HG03558 (cell line): ENCODE data around the gene ARIH2.

Experiments
- ATAC-seq: cut with Tn5 transposase; IDR thresholded peaks from one replicate; pipeline ENCODE4 v1.9.1; 2021; ENCODE audit warnings: moderate number of reproducible peaks; ENCODE audit not compliant: unreplicated experiment; ENCODE audit errors: extremely low read depth

ARIH2 gene

DNA sequence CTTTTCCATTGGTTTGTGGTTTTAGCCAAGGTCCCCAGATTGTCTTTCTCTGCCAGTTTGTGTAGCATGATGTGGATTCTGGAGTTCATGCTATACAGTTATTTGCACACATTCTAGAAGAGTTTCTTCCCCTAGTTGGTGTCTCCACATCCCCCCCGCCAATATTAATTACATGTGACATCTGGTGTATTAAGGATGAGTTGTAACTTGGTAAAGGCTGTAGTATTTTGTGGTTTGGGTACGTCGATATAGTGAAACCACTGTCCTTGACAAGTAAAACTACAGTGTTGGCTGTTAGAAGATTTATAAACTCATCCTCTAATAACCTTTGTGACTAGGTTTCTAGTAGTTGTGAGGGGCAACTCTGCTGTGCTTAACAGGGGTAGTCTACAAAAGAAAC, 47.7 kb downstream of the ARIH2 start:
- ATAC-seq: no peak

DNA sequence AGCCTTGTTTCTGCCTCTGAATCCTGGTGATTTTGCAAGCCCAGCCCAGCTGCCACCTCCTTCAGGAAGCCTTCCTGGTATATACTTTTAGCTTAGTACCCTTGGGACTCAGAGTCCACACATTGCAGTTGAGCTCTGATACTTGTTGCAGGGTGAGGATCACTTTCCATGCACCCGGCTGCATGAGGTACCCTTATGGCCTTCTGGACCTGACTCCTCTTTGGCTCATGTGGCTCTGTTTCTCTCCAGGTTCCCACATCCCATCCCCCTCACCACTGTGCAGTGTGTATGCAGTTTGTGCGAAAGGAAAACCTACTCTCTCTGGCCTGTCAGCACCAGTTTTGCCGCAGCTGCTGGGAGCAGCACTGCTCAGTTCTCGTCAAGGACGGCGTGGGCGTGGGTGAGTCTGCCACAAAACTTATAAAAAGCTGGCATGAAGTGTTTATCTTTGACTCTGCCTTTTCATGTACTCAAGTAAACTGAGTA, 48.3 kb downstream of the ARIH2 start:
- ATAC-seq: no peak

DNA sequence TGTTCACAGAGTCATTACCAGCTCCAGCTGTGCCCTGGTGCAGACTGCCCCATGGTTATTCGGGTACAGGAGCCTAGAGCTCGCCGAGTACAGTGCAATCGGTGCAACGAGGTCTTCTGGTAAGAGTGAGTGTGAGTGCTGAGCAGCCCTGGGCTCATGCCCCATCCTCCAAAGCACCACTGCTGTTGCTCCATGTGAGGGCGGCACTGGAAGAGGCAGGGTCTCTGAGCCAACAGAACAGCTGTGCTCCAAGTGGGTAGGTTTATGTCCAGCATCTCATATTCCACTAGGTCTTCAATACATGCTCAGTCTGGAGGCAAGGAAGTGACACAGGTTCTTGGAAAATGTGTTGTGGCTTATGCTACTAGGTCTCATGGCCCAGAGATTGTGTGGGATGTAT, 51.9 kb downstream of the ARIH2 start:
- ATAC-seq: no peak

DNA sequence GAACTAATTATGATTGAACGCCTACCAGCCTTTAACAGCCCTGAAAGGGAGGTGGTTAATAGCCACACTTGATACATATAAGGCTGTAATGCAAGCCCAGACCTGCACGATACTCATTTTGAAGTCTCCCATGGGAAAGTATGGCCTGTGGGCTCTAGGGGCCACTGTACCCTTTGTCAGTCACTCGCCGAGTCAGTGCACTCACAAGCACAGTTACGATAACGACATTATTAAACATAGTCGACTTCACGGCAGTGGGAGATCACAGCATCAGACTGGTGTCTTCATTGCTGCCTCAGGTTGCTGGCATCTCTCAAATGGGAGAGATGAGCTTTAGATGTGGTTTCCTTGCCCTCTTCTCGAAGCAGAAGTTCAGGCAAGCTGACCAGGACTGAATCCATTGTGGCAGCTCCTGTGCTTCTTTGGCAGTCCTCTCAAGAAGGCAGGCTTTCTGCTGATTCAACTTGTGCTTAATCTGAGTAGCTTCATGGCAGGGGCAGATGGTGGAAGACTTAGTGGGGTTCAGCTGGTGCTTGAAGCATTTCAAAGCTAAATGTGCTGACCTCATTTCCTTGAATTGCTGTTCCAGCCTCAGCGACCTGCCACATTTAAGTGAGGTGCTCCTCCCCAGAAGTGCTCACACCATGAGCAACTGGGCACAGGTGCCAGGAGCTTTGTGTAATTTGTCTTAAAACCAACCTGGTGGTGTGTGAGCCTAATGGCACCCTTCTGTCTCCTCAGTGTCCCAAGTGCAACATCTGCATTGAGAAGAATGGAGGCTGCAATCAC, 55.6 kb downstream of the ARIH2 start:
- ATAC-seq: no peak

DNA sequence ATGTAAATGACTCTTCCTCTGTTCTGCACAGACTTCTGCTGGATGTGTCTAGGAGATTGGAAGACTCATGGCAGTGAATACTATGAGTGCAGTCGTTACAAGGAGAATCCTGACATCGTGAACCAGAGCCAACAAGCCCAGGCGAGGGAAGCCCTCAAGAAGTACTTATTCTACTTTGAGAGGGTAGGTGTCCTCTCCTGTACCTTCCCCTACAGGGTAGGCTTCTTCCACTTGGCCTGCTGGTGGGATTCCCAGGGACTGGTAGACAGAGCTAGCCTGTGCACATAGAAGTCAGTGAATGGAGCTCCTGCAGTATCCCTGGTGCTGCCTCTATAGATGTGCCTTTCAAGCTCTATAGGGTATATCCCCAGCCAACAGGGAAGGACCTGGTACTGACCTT, 60.8 kb downstream of the ARIH2 start:
- no peak for ATAC-seq

DNA sequence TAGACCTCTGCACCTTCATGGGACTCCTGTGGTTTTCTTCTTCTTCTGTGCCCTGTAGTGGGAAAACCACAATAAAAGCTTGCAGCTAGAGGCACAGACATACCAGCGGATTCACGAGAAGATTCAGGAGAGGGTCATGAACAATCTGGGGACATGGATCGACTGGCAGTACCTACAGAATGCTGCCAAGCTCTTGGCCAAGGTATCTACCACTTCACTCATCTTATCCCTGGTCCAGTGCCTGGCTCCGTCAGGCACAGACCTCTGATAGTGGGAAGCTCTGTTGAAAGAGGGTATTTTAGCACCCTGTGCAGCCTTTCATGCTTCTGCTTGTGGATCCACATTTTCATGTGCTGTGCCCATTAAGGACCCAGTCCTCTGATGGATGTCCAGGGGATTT, 61.7 kb downstream of the ARIH2 start:
- no peak for ATAC-seq

DNA sequence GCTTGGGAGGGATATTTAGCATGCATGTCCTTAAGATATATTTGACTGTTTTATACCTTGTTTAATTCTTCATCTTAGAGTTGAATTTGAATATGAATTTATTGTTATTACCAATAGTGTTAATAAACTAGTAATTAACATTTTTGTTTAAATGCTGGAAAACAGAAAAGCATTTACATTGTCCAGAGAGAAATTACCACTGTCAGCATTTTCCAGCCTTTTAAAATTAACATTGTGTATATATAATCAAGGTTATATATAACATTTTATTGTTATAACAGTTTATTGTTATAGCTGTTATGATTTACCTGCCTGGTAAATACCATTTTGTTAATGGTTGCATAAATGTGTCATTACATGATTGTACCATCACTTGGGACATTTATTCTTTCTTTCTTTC, 63.4 kb downstream of the ARIH2 start:
- no peak for ATAC-seq

DNA sequence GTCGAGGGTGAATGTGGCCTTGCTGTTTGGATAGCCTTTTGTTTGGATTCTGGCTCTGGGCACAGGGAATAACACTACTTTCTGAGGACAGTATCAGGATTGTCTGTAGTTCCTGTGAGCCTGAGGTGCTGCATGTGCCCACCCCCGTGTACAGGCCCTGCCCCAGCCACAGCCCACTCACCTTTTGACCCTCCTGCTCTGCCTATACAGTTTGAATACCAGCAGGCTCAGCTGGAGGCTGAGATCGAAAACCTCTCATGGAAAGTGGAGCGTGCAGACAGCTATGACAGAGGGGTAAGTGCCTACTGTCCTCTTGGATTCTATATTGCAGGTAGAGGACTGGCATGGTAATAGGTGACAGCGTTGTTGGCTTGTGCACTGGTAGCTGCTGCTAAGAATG, 64.0 kb downstream of the ARIH2 start:
- ATAC-seq: no peak

DNA sequence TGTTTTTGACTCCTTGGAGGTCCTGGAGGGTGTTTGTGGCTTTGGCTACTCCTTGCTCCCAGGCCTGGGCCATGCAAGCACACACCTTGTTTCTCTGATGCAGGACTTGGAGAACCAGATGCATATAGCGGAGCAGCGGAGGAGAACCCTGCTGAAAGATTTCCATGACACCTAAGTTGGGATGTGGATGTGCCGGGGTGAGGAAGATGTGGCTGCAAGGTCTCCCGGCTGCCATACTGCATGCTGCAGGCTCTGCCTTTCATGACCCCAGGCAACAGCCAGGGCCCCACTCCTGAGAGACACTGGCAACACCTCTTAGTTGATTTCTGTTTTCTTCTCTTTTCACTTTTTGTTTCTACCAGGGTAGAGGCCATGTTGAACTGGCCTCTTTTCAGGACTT, 64.5 kb downstream of the ARIH2 start:
- ATAC-seq: no peak

DNA sequence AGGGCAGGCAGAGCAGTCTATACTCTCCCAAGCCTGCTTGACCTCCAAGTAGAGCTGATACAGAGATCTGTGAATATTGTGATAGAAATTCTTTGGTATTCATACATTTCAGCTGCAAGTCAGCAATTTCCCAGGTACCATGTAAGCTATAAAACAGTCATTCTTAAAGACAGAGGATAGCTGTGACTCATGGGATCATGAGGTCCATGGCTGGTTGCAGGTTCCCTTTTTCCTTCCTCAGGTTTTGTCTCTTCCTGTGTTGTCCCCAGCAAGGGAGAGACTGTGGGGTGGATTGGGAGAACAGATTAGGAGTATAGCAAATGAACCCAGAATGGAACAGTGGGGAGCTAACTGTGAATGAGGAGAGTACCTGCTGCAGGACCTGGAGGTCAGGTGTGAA, 66.0 kb downstream of the ARIH2 start:
- no peak for ATAC-seq

DNA sequence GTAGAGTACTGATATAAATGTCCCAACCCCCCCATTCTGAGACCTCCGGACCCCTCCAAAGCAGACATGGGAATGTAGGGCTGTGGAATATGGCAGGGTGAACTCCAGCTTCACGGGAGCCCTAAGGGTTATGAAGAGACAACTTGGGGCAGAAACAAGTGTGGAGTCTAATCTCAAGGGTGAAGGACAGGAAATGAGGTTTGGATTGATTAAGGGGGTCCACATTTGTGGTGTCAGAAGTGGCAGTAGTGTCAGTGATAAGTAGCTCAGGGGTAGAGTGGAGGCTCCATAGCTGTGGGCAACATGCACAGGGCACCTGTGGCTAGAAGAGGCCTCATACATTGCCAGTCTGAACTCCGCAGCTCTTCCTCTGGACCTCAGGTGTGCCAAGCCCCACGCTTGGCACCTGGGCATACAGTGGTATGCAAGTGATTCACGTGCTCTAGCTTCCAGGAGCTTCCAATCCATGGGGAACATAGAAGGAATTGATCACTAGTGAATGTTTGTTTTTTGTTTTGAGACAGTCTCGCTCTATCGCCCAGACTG, 67.3 kb downstream of the ARIH2 start:
- no peak for ATAC-seq

DNA sequence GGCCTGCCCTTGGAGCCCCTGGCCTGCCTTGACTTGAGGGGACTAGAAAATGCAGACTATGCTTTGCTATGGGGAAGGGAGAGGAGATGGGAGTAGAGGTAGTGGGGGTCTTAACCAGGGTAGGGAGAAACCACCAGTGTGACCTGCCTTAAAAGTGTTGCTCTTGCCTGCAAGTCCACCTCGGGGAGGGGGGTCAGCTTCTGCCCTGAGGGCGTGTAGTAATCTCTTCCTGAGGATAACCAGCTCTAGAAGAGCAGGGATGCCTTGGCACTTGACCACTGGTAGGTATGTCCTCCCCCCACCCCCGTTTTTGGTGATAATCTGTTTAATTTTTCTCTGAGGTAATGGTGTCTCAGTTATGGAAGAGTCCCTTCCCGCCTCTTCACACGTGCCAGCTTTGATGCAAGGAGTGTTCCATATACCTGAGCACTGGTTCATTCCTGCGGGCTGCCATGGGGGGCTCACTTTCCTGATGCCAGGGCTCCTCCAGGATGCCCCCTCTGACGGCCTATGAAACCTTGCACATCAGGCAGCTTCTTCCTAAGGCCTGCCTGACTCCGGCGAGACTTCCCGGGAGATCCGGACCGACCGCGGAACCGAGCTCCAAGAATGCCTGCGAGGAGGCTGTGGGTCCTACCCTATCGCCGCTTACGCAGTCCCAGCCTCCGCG, 70.6 kb downstream of the ARIH2 start:
- ATAC-seq: no peak

DNA sequence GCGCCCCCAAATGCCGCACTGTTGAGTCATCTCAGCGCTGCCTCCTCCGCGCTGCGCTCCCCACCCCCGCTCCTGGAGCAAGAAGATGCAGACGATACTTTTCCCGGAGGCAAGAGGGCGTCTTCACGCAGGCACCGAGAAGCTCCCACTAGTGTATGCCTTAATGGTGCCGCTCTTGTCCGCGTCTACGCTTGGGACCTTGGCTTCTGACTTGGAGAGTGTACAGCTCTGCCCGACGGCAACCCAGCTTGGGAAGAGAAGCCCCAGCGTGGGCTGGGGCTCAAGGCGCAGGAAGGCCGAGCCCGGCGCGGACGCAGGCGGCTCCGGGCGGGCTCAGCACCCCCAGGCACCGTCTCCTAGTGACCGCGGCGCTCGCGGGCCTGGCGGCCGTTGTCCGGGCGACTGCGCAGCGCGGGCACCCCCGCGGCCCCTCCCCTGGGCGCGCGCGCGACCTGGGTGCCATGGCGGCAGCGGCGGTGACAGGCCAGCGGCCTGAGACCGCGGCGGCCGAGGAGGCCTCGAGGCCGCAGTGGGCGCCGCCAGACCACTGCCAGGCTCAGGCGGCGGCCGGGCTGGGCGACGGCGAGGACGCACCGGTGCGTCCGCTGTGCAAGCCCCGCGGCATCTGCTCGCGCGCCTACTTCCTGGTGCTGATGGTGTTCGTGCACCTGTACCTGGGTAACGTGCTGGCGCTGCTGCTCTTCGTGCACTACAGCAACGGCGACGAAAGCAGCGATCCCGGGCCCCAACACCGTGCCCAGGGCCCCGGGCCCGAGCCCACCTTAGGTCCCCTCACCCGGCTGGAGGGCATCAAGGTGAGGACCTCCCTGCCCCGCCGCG, 71.4 kb downstream of the ARIH2 start, which contains the start of gene P4HTM:
P4HTM (plus strand) TSS at position 446 of the 840 bp plus-strand sequence; CDS start at position 462, 16 bp downstream.
- ATAC-seq: peak; percentile 42

DNA sequence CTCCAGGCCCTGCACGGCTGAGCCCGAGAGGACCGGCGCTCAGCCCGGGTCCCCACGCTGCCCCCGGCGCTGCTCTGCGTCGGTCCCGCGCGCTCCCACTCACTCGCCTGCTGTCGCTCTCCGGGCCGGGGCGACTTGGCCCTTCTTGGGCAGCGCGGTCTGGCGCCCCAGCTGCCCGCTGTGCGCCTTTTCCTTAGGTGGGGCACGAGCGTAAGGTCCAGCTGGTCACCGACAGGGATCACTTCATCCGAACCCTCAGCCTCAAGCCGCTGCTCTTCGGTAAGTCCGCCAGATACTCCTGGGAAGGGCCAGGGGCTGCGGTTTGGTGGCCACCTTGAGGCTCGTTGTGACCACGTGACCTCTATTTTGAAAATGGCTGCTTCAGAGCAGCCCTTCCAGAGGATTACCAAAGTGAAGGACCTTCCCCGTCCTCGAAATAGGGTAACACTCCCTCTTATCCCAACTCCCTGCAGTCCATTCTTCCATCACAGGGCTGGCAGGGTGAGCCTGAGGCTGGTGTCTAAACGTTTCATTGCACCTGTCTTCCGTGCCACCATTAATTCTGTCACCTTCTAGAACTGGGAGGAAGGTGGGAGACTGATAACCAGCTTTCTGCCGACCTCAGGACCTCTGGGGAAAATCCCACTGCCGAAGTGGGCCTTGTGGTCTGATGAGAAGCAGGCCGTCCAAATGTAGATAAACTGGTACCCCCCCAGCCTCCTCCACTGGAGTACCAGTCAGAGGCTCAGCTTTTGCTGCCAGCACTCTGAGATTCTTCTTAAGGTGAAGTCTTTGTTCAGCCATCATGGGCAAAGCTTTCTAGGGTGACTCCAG, 72.2 kb downstream of the ARIH2 start:
- no peak for ATAC-seq

DNA sequence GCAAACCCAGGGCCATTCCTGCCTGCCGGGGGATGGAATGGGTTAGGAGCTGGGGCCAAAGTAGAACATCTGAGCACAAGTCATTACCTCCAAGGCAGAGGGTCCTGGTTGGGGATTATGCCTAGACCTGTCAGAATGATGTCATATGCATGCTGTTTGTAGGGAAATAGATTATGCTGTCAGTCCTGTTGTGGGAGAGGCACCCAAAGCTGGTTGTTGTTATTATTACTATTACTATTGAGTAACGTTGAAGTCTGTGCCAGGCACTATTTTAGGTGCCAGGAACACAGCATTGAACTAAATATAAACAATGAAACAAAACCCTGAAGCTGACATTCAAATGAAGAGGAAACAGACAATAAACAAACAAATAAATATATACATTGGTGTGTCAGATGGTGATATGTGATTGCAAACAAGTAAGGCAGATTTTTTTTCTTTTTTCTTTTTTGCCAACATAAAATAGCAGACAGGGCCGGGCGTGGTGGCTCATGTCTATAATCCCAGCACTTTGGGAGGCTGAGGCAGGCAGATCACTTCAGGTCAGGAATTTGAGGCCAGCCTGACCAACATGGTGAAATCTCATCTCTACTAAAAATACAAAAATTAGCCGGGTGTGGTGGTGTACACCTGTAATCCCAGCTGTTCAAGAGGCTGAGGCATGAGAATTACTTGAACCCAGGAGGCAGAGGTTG, 73.4 kb downstream of the ARIH2 start:
- ATAC-seq: no peak

DNA sequence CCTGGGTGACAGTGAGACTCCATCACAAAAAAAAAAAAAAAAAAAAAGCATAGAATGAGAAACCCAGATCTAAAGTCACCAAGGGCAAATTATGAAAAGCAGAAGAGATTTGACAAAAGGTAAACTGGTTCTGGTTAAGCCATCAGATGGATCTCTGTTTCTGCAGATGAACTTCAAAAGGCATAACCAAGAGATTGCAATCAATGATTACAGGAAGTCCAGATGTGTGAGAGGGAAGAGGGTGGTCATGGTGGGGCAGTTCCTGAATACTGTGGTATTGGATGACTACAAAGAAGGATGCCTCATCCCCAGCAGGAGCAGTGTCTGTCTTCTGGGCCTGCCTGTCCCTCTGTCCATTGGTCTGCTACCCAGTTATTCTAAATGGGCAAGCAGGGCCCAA, 75.2 kb downstream of the ARIH2 start:
- no peak for ATAC-seq

DNA sequence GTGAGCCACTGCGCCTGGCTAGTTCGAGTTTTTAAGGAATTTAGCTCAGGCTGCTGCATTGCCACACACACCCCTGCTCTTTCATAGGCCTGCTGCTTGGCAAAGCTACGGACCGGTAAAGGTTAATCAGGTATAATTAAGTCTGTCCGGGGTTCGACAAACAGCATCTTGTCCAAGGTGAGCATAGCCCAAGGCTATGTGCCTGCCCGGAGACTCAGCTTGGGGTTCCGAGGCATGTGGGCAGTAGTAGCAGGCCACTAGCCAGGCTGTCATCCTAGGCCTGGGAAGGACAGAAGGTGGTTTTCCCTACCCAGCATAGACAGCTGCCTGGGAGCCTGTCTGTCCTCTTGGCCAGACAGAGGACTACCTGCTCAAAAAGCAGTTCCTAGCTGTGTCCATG, 78.0 kb downstream of the ARIH2 start:
- no peak for ATAC-seq

DNA sequence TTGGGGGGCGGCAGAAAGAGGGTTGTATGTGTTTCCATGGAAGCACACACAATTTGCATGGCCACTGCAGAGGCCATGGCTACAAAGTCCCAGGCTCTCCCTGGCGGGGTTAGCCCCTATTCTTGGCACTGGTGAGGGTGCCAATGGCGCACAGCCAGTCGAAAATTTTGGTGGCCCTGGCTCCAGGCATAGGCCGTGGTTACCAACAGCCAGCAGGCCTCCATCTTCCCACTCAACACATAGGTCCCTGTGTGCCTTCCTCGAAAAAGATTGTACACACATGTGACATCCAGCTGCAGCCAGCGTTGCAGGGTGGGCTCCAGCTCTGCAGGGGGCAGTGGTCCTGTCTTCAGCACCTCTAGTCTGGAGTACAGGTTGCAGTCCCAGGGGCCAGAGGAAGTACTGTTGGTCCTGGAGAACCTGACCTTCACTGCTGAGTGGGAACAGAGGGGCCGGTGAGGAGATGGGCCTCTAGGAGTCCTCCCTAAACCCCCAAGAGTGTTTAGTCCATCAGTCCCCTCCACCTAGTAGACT, 78.5 kb downstream of the ARIH2 start:
- no peak for ATAC-seq
